Measurements from ENCODE around the gene EHD3.

DNA sequence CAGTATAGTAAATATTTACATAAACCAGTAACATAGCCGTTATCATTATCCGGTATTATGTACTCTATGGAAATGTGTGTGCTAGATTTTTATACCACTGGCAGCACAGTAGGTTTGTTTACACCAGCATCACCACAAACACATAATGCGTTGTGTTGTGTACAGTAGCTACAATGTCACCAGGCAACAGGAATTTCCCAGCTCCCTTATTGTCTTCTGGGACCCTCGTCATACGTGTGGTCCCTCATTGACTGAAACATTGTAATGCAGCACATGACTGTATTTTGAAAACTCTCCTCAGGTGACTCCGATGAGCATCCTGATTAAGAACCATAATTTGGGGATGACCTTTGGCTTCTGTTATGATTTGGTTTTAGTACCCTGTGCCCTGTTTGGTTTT is 31.3 kb downstream of the EHD3 start:
- TF ChIP-seq, protein P1, sequence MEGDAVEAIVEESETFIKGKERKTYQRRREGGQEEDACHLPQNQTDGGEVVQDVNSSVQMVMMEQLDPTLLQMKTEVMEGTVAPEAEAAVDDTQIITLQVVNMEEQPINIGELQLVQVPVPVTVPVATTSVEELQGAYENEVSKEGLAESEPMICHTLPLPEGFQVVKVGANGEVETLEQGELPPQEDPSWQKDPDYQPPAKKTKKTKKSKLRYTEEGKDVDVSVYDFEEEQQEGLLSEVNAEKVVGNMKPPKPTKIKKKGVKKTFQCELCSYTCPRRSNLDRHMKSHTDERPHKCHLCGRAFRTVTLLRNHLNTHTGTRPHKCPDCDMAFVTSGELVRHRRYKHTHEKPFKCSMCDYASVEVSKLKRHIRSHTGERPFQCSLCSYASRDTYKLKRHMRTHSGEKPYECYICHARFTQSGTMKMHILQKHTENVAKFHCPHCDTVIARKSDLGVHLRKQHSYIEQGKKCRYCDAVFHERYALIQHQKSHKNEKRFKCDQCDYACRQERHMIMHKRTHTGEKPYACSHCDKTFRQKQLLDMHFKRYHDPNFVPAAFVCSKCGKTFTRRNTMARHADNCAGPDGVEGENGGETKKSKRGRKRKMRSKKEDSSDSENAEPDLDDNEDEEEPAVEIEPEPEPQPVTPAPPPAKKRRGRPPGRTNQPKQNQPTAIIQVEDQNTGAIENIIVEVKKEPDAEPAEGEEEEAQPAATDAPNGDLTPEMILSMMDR (conservative IDR thresholded peaks at IDR 0.05) = no peak
- no peak for TF ChIP-seq ZFX (IDR thresholded peaks at IDR 0.05)

Measured in C4-2B (cell line).